NCI-H2196 treated with DMSO at 0.1 percent for 48 hours (cell line): ENCODE results near the gene FTSJ3.
"Not testable (repeated sequence)": the region's sequence is repeated elsewhere in the genome, so short reads cannot be mapped to it uniquely, and the experiment has no call there.

Source experiments
- DNase-seq: peaks from one replicate; lab custom pipeline; 2025; ENCODE audit not compliant: unreplicated experiment; lab: John Stamatoyannopoulos, UW

The FTSJ3 gene

GRCh38 chr17:63827002-63827800 lies at the start of gene FTSJ3, which contains the start of gene PSMC5:
TSS of gene FTSJ3 (minus strand) at chr17:63827663. CDS start at chr17:63826902, 761 bp downstream.
TSS of gene PSMC5 (plus strand) at chr17:63827431. CDS start at chr17:63827491, 60 bp downstream.
- DNase-seq = peak; percentile 87

- not testable (repeated sequence) for DNase-seq
These were observed 47.2 kb upstream of the FTSJ3 start for GRCh38 chr17:63874693-63875092.

GRCh38 chr17:63874061-63874626 lies 46.7 kb upstream of the FTSJ3 start:
- not testable (repeated sequence) for DNase-seq

GRCh38 chr17:63873577-63873976 lies 46.1 kb upstream of the FTSJ3 start, which contains the start of gene CSH2:
TSS of gene CSH2 (minus strand) at chr17:63873677. CDS start at chr17:63873614, 63 bp downstream.
- not testable (repeated sequence) for DNase-seq

GRCh38 chr17:63871646-63872365 lies 44.3 kb upstream of the FTSJ3 start:
- DNase-seq = not testable (repeated sequence)

- DNase-seq = not testable (repeated sequence)
These were observed 42.8 kb upstream of the FTSJ3 start for GRCh38 chr17:63870292-63870665.

GRCh38 chr17:63869491-63870291 lies 42.2 kb upstream of the FTSJ3 start:
- DNase-seq = not testable (repeated sequence)

GRCh38 chr17:63866625-63867024 lies 39.2 kb upstream of the FTSJ3 start:
- not testable (repeated sequence) for DNase-seq

- no peak for DNase-seq
These were observed 31.8 kb upstream of the FTSJ3 start for GRCh38 chr17:63859257-63859656.

GRCh38 chr17:63856425-63856824 lies 29.0 kb upstream of the FTSJ3 start:
- DNase-seq = not testable (repeated sequence)

GRCh38 chr17:63855185-63855584 lies 27.7 kb upstream of the FTSJ3 start:
- no peak for DNase-seq

GRCh38 chr17:63854709-63855108 lies 27.2 kb upstream of the FTSJ3 start:
- DNase-seq = no peak

GRCh38 chr17:63853260-63853659 lies 25.8 kb upstream of the FTSJ3 start:
- no peak for DNase-seq

GRCh38 chr17:63850401-63850800 lies 22.9 kb upstream of the FTSJ3 start:
- DNase-seq = no peak

GRCh38 chr17:63848834-63849689 lies 21.6 kb upstream of the FTSJ3 start:
- DNase-seq = no peak

GRCh38 chr17:63847525-63848249 lies 20.2 kb upstream of the FTSJ3 start:
- no peak for DNase-seq

GRCh38 chr17:63845509-63845908 lies 18.0 kb upstream of the FTSJ3 start:
- DNase-seq = no peak

- DNase-seq = no peak
These were observed 16.6 kb upstream of the FTSJ3 start for GRCh38 chr17:63843910-63844677.
